Dedifferentiated amniotic fluid mesenchymal stem cell (primary cell): ENCODE measurements around the gene MGARP.
"Not testable (repeated sequence)": the region's sequence is repeated elsewhere in the genome, so short reads cannot be mapped to it uniquely, and the experiment has no call there.

Source experiments
- DNase-seq: peaks from one replicate; pipeline ENCODE4 v3.0.0-alpha.2; 2016; ENCODE audit errors: extremely low spot score

MGARP gene

DNA sequence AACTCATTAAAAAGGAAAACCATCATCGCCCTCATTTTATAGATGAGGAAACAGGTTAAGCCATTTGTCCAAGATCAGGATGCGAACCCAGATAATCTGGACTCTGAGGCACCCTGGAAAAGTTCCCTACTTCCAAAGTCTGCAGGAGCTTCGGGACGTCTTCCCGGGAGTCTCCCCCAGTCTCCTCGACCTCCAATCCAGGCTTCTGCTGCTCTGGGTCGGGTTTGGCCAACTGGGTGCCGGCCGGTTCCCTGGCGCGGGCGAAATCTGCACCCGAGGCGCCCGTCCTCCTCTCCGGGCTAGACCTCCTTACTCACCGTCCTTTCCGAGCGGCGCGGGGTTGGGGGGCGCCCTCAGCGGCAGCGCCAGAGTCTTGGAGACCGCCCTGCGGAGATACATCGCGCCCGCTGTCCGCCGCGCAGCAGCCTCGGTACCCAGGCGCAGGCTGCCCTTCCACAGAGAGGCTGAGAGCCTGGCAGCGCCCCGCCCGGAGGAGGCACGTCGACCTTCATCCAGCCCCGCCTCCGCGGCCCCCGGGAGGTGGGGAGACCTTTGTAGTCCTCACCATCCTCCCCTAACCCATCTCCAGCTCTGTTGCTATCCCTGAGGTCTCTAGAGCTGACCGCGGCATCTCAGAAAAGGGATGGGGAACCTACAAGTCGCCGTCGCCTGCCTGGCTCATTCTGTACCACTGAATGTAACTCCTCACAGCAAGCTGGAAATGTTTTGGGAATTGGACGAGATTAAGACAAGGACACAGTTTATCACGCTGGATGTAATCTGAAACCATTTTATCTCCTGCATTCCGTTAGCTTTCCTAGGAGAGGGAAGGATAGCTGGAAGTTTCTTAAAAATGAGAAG lies at the start of gene MGARP:
TSS of gene MGARP (minus strand) at position 466 of the 861 bp plus-strand sequence. CDS start at position 399, 67 bp downstream.
- peak; percentile 33 for DNase-seq

DNA sequence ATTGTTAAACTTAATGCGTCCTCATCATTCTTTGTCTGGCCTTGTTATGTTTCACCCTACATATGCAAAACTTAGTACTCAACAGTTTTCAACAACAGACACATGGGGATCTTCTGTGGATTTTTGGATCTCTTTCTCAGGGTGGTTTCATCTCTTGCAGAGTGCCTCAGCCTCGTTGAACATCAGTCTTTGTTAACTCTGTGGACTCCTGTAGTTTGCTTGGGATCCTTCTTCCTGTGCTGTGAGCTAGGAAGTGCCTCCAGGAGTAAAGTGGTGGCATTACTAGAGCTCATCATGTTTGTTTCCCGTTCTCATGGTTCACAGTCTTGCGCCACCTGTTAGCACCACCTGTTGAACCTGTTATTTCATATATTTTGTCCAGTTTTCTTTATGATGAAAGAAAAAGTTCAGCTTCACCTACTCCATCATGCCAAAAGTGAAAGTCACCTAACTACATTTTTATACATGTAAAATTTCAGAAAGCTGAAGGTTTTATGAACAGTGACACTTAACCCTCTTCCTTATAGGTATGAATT lies 49.7 kb upstream of the MGARP start:
- no peak for DNase-seq

DNA sequence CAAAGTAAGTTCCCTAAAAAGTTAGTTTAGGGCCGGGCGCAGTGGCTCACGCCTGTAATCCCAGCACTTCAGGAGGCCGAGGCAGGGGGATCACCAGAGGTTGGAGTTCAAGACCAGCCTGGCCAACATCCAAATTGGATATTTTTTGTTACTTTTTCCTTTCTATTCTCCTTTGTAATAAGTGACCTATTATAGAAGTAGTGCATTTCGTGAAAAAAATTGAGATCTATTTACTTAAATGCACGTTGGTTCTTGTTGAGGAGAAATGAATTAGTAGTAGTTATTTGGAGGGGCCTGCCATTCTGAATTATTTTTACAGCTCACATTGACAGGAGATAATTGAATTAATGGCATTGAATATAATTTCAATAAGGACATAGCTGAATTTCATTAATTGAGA lies 44.6 kb upstream of the MGARP start:
- DNase-seq: no peak

DNA sequence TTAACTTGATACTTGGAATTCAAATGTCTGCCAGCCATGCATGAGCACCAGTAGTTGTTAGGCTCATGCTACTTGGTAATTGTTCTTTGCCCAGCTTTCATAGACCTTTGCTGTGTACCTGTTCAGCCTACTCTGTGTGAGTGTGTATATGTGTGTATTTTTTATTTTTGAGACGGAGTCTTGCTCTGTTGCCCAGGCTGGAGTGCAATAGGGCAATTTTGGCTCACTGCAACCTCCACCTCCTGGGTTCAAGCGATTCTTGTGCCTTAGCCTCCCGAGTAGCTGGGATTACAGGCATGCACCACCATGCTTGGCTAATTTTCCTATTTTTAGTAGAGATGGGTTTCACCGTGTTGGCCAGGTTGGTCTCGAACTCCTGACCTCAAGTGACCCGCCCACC lies 42.5 kb upstream of the MGARP start:
- DNase-seq: not testable (repeated sequence)

DNA sequence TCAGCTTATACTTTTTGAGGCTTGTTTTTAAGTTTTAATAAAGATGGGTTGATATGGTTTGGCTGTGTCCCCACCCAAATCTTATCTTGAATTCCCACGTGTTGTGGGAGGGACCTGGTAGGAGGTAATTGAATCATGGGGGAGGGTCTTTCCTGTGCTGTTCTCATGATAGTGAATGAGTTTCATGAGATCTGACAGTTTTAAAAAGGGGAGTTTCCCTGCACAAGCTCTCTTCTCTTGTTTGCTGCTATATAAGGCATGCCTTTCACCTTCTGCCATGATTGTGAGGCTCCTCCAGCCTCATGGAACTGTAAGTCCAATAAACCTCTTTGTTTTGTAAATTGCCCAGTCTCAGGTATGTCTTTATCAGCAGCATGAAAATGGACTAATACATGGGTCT lies 42.0 kb upstream of the MGARP start:
- not testable (repeated sequence) for DNase-seq

DNA sequence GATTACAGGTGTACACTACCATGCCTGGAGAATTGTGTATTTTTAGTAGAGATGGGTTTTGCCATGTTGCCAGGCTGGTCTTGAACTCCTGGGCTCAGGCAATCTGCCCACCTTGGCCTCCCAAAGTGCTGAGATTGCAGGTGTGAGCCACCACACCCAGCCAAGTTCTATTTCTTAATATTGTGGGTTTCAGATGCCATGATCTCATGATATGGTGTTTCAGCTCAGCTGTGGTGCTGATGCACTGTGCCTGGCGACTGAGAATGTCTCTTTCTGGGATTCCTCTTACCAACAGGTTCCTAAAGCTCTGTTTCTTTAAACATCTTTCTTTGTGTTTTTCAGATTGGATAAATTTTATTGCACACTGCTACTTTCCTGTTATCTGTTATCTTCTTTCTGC lies 39.5 kb upstream of the MGARP start:
- no peak for DNase-seq

DNA sequence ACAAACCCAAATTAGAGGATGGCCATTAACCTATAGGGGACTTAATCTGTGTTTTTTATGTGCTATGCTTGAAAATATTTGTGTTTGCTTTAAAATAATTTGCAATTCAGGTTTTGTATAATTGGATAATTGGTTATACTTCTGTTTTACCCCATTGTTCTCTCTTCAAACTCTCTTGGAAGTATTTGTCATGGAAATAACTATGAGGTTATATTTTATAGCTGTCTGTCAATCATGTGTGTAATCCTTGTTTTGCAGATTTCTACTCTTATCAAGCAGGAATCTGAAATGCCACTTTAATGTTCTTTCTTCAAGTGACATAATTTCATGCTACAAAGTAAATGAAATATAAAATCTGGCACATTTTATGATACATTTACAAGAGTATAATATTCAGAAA lies 37.6 kb upstream of the MGARP start:
- no peak for DNase-seq

DNA sequence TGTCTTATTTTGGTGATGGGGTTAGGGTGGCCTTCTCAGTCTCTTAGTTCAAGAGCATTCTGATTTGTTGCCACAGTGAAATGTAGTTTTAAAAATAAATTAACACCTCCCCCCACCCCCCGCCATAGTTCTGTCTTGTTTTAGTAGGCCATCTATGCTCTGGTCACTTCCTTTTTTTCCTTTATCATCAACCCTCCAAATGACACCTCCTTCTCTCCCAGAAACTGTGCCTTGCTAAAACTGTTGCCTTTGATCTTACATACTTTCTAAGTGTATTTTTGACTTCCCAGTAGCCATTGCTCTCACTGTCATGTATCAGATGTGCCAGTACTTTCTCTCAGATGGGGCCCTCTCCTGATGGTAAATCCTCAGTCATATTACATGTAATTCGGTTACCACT lies 36.7 kb upstream of the MGARP start:
- DNase-seq: no peak

DNA sequence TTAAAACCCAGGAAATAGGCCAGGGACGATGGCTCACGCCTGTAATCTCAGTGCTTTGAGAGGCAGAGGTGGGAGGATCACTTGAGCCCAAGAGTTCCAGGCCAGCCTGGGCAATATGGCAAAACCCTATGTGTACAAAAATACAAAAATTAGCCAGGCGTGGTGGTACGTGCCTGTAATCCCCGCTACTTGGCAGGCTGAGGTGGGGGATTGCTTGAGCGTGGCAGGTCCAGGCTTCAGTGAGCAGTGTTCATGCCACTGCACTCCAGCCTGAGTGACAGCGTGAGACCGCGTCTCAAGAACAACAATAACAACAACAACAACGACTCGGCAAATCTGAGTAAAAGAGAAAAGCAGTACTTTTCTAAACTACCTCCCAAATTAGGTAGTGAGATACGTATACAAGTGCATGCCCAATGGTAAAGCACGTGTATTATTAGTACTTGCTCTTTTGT lies 35.2 kb upstream of the MGARP start:
- no peak for DNase-seq

DNA sequence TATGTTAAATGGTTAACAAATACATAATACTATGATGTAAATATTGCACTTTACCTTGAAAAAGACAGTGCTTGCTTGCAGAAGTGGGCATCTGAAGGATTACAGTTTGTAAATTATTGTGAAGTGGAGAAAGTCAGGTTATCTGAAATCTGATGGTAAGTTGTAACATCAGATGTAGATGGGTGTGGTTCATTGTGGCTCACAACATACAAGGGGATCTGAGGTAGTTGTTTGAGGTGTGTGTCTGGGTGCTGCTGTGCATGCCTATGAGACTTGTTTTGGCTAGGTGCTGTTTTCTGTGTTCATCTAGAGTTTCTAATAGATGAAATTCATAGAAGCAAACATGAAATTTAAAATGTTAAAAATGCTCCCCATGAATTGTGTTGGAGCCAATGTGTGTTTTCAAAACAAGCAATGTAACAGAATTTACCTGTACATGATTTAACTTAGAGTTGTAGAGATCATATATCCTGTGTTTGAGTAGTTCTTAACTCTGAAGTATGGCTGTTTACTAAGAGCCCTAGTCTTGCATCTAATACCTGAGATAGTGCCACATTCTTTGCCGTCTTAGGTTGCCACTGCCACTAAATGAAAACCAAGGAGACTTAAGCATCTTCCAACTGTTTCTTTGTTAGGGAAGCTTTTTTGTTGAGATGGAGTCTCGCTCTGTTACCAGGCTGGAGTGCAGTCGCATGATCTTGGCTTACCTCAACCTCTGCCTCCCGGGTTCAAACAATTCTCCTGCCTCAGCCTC lies 34.2 kb upstream of the MGARP start:
- no peak for DNase-seq

DNA sequence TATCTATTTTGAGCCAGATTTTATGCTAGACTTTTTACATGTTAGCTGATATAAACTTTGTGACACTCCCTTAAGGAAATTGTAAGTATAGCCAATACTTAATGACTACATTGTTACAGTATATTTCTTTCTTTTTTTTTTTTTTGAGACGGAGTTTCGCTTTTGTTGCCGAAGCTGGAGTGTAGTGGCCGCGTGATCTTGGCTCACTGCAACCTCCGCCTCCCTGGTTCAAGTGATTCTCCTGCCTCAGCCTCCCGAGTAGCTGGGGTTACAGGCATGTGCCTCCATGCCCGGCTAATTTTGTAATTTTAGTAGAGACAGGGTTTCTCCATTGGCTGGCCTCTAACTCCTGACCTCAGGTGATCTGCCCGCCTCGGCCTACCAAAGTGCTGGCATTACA lies 33.4 kb upstream of the MGARP start:
- not testable (repeated sequence) for DNase-seq

DNA sequence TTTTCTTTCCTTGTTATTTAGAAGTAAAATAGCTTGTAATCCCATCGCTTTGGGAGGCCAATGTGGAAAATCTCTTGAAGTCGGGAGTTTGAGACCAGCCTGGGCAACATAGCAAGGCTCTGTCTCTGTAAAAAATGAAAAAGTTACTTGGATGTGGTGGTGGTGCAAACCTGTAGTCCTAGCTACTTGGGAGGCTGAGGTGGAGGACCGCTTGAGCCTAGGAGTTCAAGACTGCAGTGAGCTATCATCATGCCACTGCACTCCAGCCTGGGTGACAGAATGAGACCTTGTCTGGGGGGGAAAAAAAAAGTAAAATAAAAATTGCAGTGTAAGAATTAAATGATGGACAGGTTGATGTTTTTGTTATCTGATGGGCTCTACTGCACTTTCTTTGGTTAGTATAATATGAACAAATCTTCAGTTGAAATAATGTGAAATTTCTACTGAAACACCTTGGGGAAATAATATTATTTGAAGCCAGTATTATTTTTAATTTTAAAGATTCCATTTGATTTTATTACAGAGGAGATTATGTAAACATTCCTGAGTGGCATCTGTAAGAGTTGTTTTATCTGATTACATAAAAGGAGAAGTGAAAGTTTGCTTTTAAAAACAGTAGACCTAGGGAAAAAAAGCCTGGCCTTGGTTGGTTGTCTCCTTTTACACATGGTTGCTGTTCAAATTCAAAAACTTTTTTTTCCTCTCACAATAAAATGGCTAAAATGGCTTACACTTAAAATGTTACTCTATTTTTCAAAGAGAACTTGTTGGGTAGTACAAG lies 32.7 kb upstream of the MGARP start:
- no peak for DNase-seq

DNA sequence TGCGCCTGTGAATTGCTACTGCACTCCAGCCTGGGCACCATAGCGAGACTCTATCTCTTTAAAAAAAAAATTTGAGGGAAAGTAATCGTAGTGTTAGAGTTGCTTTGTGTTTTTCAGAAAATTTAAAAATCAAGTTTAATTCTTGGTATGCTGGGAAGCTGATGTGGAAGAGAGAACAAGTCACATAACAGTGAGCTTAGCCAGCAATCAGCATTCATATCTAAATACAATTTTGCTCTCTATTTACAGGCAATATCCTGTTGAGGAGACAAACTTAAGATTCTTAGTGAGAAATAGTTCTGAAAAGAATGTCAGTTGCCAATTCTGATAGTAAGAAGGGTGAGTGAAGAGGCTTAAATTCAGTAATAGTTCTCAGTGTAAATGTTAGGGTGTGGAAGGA lies 31.9 kb upstream of the MGARP start:
- no peak for DNase-seq

DNA sequence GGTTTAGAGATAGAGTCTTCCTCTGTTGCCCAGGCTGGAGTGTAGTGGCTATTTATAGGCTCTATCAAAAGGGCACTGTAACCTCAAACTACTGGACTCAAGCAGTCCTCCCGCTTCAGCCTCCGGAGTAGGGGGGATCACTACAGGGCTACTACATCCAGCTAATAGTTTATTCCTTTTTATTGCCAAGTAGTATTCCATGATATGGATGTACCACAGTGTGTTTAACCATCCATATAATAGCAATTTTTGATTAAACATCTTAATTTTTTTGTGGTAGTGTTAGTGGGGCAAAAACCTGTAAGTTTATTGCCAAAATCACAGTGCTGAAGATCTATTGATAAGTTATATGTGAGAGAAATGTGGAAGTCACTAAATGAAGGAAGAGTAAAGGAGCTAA lies 24.9 kb upstream of the MGARP start:
- DNase-seq: no peak

DNA sequence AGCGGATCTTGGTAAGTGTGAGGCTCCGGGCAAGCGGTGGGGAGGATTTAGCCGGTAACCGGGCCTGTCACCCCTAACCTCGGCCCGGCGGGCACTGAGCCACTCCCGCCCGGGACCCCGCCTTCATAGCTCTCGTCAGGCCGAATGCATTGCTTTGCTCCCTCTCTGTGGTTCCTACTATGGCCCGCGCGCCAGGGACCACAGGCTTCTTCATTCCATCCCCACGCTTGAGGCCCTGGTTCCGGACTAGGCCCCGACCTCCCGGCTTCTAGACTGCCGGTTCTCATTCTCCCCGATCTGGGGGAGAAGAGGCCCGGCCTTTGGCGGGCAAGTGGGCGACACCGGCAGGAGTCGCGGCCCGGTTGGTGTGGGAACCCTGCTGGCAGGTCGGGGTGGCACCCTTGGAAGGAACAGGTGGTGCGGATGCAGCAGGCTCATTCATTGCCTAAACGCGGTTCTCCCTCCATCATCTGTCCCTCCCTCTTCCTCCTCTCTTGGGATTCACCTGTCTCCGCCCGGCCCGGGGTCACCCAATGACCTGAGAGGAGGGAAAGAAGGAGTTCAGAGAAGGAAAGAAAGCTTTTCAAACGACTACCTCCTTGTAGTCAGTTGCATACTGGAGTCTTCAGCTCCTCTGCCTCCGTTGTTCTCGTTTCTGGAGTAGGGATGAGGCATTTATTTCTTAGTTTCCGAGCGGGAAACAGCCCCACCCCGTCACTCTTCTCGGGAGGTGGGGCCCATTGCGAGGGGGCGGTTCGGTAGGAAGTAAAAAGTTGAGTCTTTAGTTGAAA lies 22.0 kb upstream of the MGARP start, which contains the start of gene NDUFC1:
TSS of gene NDUFC1 (minus strand) at position 657 of the 791 bp plus-strand sequence. CDS start 6,679 bp downstream, outside the sequence.
- DNase-seq: peak; percentile 53

DNA sequence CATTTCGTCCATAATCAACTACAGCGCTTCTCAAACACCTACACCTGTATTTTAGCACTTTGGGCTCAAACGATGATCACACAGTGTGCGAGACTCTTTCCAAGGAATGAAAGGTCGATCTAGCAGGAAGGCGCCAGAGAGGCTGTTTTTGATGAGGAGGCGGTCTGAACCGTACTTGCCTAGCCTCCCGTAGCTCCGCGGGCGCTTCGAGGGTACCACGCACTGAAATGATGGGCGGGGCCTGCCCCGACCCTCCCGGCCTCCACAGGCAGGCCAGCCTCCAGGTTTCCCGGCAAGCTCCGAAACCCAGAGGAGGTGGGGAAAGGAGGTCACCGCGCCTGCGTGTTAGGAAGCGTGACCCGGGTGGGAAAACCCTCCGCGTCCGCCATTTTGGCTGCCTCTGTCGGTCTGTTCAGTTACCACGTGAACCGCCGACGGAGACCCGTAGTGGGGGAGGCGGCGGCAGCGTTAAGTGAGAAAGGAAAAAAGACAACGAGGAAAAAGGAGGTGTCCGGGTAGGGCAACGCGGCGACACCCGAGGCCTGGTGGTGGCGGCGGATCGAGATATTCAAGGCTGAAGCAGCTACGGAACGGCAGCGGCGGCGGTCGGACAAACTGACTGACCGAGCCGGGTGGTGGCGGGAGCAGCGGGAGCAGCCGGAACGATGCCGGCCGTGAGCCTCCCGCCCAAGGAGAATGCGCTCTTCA lies 21.2 kb upstream of the MGARP start, which contains the start of gene NAA15:
TSS of gene NAA15 (plus strand) at position 393 of the 708 bp plus-strand sequence. CDS start at position 666, 273 bp downstream.
- peak; percentile 98 for DNase-seq

DNA sequence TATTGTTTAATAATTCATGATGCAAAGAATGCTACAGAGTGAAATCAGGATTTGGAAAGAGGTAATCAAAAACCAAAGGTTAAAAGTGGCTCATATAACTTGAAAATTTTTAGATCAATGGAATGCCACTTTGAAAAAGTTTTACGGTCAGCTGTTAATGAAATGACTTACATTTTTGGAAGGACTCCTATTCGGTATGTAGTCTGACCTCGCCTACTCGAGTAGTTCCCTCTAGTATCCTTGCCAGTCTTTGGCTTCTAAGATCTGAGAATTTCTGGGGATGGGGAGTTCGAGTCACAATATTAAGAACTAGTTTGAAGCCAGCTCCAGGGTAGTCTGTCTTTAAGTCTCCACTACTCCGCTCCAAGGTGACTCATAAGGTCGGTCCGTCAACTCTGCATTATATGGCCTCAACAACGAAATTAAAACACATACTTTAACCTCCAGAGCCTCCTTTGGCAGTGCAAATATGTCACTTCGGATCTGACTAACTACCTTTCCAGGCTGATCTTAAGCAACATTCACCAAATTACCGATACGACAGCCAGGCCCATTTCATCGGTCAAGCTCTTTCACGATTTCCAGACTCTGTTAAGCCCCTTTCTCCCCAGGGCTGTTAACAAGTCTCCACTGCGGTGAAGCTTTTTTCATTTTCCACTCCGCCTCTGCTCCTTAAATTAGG lies 20.5 kb upstream of the MGARP start:
- DNase-seq: peak; percentile 52

DNA sequence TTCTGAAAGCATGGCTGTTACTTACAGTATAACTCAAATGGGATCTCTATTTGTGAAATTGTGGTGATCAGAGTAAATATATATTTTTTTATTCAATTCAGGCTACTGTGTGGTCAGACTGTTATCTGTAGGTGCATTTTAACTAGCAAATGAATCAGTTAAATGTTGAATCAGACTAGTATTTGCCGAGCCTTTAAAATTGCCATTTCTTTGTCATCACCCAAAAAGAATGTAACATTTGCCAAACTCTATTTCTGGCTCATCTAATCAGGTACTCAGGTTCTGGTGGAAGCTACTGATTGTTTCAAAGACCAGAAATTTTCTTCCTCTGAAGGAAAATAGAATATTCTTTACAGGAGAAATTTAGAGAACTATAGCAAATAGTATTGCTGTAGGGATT lies 19.5 kb upstream of the MGARP start:
- DNase-seq: no peak

DNA sequence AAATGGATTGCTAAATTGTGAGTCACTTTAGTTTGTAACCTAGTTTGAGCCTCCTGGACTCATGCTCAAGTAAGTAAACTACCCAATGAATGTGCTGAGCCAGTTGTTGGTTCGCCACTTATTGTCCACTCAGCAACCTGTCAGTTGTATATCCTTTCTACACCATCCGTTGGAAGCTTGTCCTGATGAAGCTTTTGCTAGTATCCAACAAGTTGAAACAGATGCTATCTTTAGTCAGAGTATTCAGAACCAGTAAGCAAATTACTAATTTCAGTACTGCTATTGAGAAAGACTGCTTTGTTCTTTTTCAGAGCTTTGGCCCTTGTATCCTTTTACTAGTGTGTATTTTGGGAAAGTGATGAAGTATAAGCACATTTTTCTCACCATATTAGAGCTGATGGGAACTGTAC lies 17.0 kb upstream of the MGARP start:
- DNase-seq: no peak

DNA sequence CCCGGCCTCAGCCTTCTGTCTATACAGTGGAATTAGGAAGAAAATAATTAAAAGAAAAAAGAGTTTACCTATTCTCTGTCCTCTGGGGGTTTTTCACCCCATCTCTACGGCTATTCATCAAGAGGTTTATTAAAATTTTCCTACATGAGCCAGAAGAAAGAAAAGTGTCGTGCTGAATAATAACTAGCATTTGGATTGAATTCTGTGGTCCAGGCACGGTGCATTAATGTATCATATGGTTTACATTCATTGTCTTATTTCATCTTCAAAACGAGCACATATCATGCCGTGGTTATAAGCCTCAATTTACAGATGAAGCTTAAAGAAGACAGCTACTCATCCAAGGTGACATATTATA lies 15.9 kb upstream of the MGARP start:
- DNase-seq: no peak
